Gastroesophageal sphincter (tissue), 3 donors: Measurements from ENCODE around the gene TENT5A.
"Not testable (repeated sequence)": the region's sequence is repeated elsewhere in the genome, so short reads cannot be mapped to it uniquely, and the experiment has no call there.

ENCODE experiments used
- CTCF ChIP-seq, 4 experiments: fragments of 200-600 bp in 2 of 4; fragments of 450-650 bp in 2 of 4; sonication (generic) in 1 of 4; IDR thresholded peaks; one replicate each; pipeline ENCODE4 v1.5.1; 2017 to 2019; ENCODE audit warnings: antibody characterized with exemption in 4 of 4, mild to moderate bottlenecking in 2 of 4, moderate library complexity in 2 of 4
- POLR2A ChIP-seq, 2 donors: fragments of 450-650 bp; IDR thresholded peaks; one replicate each; pipeline ENCODE4 v1.6.1; 2017; ENCODE audit warnings: antibody characterized with exemption in 2 of 2, mild to moderate bottlenecking in 2 of 2, moderate library complexity in 1 of 2
- POLR2AphosphoS5 ChIP-seq: sonication (generic); formaldehyde crosslinking; IDR thresholded peaks from one replicate; pipeline ENCODE4 v1.6.1; 2017; ENCODE audit warnings: antibody characterized with exemption

- TF ChIP-seq POLR2A (IDR thresholded peaks at IDR 0.05); CTCF (IDR thresholded peaks at IDR 0.05); POLR2AphosphoS5: not testable (repeated sequence)
These were observed 23.7 kb upstream of the TENT5A start for GRCh38 chr6:81776219-81776618.
